Adrenal gland (tissue), 12 donors: Measurements from ENCODE around the gene FCHO2. TPM values are rescaled to one million over a fixed set of nuclear protein-coding genes. Genes with fewer than 3 reads are reported as not detected.

ENCODE experiments used
- DNase-seq, 7 donors: peaks; one replicate each; pipeline ENCODE4 v3.0.0-alpha.2; 2019 to 2020
- H3K27ac ChIP-seq, 5 donors: fragments of 200-600 bp; sonication (generic) in 4 of 5; 1 replicate in 3 of 5; 2 replicates in 2 of 5; pipeline versions ENCODE4 v1.5.1 to v1.8.0; 2016 to 2020; ENCODE audit warnings: mild to moderate bottlenecking in 1 of 5
- H3K27me3 ChIP-seq: fragments of 200-600 bp; 2 replicates; pipeline ENCODE4 v1.8.0; 2021
- H3K36me3 ChIP-seq, 2 donors: fragments of 200-600 bp; replicated peaks in 1 of 2; 1 replicate in 1 of 2; 2 replicates in 1 of 2; pipeline versions ENCODE4 v1.5.1 to v1.8.0; 2018 to 2022
- H3K4me1 ChIP-seq, 2 donors: fragments of 200-600 bp; replicated peaks in 1 of 2; 1 replicate in 1 of 2; 2 replicates in 1 of 2; pipeline versions ENCODE4 v1.5.1 to v1.8.0; 2018 to 2021
- H3K4me3 ChIP-seq, 4 donors: fragments of 200-600 bp; sonication (generic) in 3 of 4; one replicate each; pipeline ENCODE4 v1.5.1; 2016 to 2018
- H3K9me3 ChIP-seq, 3 donors: fragments of 200-600 bp; sonication (generic) in 1 of 3; replicated peaks in 1 of 3; 1 replicate in 2 of 3; 2 replicates in 1 of 3; pipeline versions ENCODE4 v1.5.1 to v1.8.0; 2016 to 2021
- CTCF ChIP-seq, 6 experiments: fragments of 450-650 bp in 4 of 6; fragments of 200-600 bp in 2 of 6; sonication (generic) in 1 of 6; IDR thresholded peaks; 1 replicate in 5 of 6; 2 replicates in 1 of 6; pipeline versions ENCODE4 v1.5.1 to v1.8.0; 2016 to 2021; ENCODE audit warnings: antibody characterized with exemption in 6 of 6, mild to moderate bottlenecking in 2 of 6, moderate library complexity in 1 of 6
- POLR2A ChIP-seq, 2 donors: fragments of 450-650 bp; IDR thresholded peaks; one replicate each; pipeline ENCODE4 v1.6.1; 2017; ENCODE audit warnings: antibody characterized with exemption in 2 of 2, mild to moderate bottlenecking in 2 of 2, moderate library complexity in 1 of 2
- WGBS, 4 donors: extraction: QIAGEN DNeasy Blood & Tissue Kit in 2 of 4; methylation state at CpG; one replicate each; pipeline versions ENCODE4 v1.1.5 to v1.1.7; 2013 to 2017; 5-methylcytosine and 5-hydroxymethylcytosine counted together
- intact Hi-C, 2 donors: fragments of 100-400 bp; cut with DNase I; formaldehyde crosslinking; loops; one replicate each; pipeline versions ENCODE4 v1.14.1 to v1.15.0; 2022 to 2023
- polyA plus RNA-seq, 3 donors: library from polyadenylated mRNA; stranded (reverse); fragments of 200-250 nt in 2 of 3; fragments of 350-450 nt in 1 of 3; fragmentation: Illumina TruSeq in 1 of 3; extraction: RNeasy Lipid Tissue Mini Kit (QIAGEN cat#74804) in 1 of 3; gene quantifications; one replicate each; pipeline ENCODE4 v1.2.3, GENCODE V29; 2013 to 2014
- total RNA-seq, 9 donors: library from RNA; depleted of rRNA in 4 of 9; stranded (reverse); fragments of >200 nt in 4 of 9; fragments of 120-200 nt in 1 of 9; fragmentation: NEBNext Ultra II Directional in 1 of 9; extraction: Animal tissue kit (Norgen Biotek cat#: 25700) in 1 of 9; gene quantifications; one replicate each; pipeline versions ENCODE4 v1.1.0 to v1.2.4, GENCODE V29; 2013 to 2023
- donor health status: healthy with polysubstance abuse.
- donor health status: Bipolar disorder and iron deficiency.
- donor health status: DM: yes; HTN: yes; CAD: no.
- donor health status: DM: no; HTN: no; CAD: no.
- donor health status: DM: no; HTN: no; CAD: no.
- donor health status: DM: yes; HTN: yes; CAD: no.

FCHO2 gene
- total and polyA plus RNA-seq, 12 donors: 5.1 to 32.7 (median 20.0) TPM

GRCh38 chr5:72936893-72937292 is 18.9 kb upstream of the FCHO2 start:
- Histone ChIP-seq H3K27me3 (no peaks in the 10 kb centered on the region), H3K4me1 (no peaks in the 10 kb centered on the region), H3K4me3 (no peak overlapping the region), H3K27ac (peak overlapping the region in 2 of 5 donors; percentile 51 to 52), H3K36me3 (no peaks in the 10 kb centered on the region), H3K9me3 (no peaks in the 10 kb centered on the region)
- TF ChIP-seq CTCF (IDR thresholded peaks at IDR 0.05): no peak
- TF ChIP-seq POLR2A (IDR thresholded peaks at IDR 0.05): no peak
- no peak for DNase-seq
- intact Hi-C loops: no loop called here
- 82 to 91% (median 88%) methylated on average over 3 to 4 of the region's 4 CpGs for WGBS, 4 donors

GRCh38 chr5:72937517-72938061 is 18.3 kb upstream of the FCHO2 start:
- Histone ChIP-seq H3K9me3 (no peaks in the 10 kb centered on the region), H3K4me3 (no peak overlapping the region), H3K36me3 (no peaks in the 10 kb centered on the region), H3K4me1 (no peaks in the 10 kb centered on the region), H3K27me3 (no peaks in the 10 kb centered on the region), H3K27ac (peak overlapping the region in 3 of 5 donors; percentile 12 to 56 (median 51))
- 65 to 74% (median 70%) methylated on average over 3 of the region's 3 CpGs for WGBS, 4 donors
- intact Hi-C loops: no loop called here
- TF ChIP-seq CTCF (IDR thresholded peaks at IDR 0.05): no peak
- TF ChIP-seq POLR2A (IDR thresholded peaks at IDR 0.05): no peak
- no peak for DNase-seq

GRCh38 chr5:72938206-72938605 is 17.6 kb upstream of the FCHO2 start:
- no peaks in the 10 kb centered on the region for H3K36me3 ChIP-seq
- DNase-seq: no peak
- no peaks in the 10 kb centered on the region for H3K4me1 ChIP-seq
- TF ChIP-seq CTCF (IDR thresholded peaks at IDR 0.05) (no peak), POLR2A (IDR thresholded peaks at IDR 0.05) (no peak)
- intact Hi-C loops: no loop called here
- H3K9me3 ChIP-seq: no peaks in the 10 kb centered on the region
- H3K27ac ChIP-seq: peak overlapping the region in 3 of 5 donors; percentile 12 to 56 (median 47)
- H3K27me3 ChIP-seq: no peaks in the 10 kb centered on the region
- H3K4me3 ChIP-seq: no peak overlapping the region
- WGBS, 4 donors: 33 to 50% (median 42%) methylated on average over 1 of the region's 1 CpG

- Histone ChIP-seq H3K9me3 (no peaks in the 10 kb centered on the region), H3K4me1 (no peaks in the 10 kb centered on the region), H3K27ac (peak overlapping the region in 1 of 5 donors; percentile 32), H3K4me3 (no peak overlapping the region), H3K36me3 (no peaks in the 10 kb centered on the region), H3K27me3 (no peaks in the 10 kb centered on the region)
- WGBS, 4 donors: 39 to 52% (median 48%) methylated on average over 4 of the region's 4 CpGs
- TF ChIP-seq POLR2A (IDR thresholded peaks at IDR 0.05) (no peak), CTCF (IDR thresholded peaks at IDR 0.05) (no peak)
- DNase-seq: peak in 2 of 7 donors; percentile 24 to 35
- intact Hi-C loops: no loop called here
These were observed 15.8 kb upstream of the FCHO2 start for GRCh38 chr5:72940082-72940481.
